GM19438 (cell line): ENCODE measurements around the gene HRK.
"Not testable (repeated sequence)": the region's sequence is repeated elsewhere in the genome, so short reads cannot be mapped to it uniquely, and the experiment has no call there.

ENCODE experiments used
- ATAC-seq: cut with Tn5 transposase; IDR thresholded peaks from one replicate; pipeline ENCODE4 v1.9.1; 2021; ENCODE audit warnings: low read depth; ENCODE audit not compliant: unreplicated experiment

Gene HRK

DNA sequence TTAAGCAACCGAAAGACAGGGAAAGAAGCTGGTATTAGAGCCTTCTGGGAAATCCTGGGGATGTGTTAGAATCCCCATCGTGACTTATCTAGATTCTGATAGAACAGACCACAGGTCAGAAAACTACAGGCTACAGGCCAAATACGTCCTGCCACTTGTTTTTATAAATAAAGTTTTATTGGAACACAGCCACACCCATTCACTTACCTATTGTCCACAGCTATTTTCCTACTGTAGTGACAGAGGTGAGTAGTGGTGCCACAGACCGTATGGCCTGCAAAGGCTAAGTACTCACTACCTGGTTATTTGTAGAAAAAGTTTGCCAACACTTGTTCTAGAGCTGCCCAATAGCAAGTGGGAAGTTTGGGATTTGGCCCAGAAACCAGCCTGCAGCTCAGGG lies 53.8 kb downstream of the HRK start:
- no peak for ATAC-seq

DNA sequence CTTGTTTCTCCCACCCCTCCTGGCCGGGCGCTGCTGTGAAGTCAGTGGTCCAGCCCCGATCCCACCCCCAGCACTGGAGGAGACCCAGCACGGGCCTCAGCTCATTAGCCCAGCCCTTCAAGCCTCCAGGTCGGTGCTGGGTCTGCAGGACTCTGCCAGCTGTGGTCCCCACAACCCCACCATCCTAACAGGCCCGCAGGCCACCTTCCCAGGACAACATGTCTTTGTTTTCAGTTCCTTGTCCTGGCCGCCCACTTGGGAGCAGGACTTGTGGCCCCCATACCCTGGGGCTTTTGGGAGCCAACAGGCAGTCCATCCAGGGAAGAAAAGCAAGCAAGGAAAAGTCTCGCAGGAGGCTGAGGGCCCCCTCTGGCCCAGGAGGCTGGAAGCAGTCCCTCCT lies 60.0 kb downstream of the HRK start:
- no peak for ATAC-seq

DNA sequence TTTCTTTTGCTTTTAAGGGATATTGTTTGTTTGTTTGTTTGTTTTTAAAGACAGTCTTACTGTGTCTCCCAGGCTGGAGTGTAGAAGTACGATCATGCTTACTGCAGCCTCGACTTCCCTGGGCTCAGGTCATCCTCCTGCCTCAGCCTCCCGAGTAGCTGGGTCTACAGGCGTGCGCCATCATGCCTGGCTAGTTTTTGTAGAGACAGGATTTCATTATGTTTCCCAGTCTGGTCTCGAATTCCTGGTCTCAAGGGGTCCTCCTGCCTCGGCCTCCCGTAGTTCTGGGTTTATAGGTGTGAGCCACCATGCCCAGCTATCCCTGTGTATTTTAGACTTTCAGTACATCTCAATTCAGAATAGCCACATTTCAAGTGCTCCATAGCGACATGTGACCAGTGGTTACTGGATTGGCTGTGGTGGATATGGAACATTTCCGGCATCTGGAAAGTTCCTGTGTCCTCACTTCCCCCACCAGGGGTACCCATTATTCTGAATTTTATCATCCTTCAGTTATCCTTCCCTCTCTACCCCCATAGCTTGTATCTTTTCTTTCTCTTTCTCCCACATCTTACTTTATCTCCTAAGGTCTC lies 61.1 kb downstream of the HRK start:
- ATAC-seq, result no peak

DNA sequence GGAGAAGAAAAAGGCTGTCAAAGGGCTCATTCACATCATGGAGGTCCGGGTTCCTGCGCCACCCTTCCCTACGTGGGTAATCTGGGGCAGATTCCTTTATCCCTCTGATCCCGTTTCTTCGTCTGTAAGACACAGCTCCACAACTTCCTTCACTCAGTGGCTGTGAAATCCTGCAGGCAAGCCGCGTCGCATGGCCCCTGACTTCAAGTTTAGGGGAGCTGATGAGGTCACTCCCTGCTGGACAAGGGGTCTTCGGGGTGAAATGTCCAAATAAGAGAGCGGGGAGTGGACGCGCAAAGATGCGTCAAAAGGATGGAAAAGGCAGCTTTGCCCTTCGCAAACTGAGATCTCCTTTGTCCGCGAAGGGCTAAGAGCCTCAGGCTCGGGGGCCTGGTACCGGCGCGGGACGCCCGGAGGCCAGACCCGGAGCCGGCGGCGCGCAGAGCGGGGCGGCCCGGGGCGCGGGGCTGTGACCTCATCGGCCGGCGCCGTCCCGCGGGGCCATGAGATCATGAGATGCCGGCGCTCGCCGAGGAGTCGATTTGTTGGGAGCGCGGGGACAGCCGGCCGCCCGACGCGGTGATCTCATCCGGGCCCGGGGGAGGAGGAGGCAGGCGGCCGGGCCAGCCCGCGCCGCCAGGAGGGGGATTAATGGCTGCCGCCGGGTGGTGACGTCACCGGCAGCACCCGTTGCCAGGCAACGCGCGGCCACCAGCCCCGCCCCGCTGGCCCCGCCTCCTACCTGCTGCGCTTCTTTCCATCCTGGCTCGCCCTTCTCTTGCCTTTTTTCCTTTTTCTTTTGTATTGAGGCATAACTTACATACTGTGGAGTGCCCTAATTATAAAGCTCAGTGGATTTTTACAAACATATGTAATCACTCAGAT lies 62.1 kb downstream of the HRK start:
- peak; percentile 89 for ATAC-seq

DNA sequence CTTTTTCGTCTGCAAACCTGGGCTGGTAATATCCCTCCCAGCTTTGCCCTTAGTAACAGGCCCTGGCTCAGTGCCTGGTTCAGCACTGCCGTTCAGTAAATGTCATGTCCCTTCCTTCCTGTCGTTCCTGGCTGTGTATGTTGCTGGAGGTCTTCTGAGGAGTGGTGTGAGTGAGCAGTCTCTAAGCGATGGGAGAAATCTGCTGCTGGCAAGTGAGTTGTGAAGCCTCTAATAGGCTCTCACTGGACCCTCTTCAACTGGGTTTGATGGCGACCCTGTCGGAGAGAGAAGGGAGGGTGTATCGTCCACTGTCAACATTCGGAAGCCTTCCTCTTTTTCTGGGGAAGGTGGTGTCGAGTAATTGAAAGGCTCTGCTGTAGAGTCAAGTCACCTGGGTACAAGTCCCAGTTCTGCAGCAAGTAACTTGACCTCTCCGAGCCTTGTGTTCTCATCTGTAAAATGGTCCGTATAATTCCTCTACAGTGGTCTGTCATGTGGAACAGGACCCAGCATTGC lies 62.8 kb downstream of the HRK start:
- ATAC-seq, result no peak

DNA sequence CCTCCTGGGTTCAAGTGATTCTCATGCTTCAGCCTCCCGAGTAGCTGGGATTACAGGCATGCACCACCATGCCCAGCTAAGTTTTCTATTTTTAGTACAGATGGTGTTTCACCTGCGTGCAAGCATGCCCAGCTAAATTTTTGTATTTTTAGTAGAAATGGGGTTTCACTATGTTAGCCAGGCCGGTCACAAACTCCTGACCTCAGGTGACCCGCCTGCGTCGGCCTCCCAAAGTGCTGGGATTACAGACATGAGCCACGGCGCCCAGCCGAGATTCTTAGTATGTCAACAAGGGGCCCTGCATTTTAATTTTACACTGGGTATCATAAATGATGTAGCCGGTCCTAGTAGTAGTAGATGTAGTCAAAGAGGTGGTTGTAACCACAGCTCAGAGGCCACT lies 66.5 kb downstream of the HRK start:
- not testable (repeated sequence) for ATAC-seq

DNA sequence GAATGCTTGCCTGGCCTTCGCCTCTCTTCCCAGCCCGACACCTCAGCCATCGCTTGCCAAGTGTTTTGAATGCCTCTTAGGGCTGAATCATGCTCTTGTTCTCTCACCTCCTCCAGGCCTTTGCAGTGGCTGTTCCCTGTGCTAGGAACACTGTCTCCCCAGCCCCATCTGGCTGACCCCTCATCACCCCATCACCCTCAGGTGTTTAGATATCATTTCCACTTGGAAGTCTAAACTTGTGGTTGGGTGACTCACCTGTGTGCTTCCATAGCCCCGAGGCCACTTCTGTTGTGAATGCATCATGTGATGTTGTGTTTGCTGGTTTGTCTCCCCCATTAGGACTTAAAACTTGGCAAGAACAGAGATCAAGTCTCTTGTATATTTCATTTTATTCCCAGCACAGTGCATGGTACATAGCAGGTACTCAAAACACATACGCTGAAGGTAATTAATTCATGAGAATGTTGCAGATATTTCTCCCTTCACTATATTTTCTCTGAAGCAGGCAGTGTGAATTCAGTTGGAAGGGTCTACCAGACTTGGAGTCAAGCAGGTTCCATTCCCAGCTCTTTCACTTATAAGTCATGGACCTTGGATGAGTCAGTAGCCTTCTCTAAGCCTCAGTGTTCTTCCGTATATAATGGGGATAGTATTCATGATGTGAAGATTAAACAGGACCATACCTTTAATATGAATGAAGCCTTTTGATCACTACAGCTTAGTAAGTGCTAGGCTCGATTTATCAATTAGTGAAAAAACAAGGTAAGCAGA lies 67.8 kb downstream of the HRK start:
- no peak for ATAC-seq

DNA sequence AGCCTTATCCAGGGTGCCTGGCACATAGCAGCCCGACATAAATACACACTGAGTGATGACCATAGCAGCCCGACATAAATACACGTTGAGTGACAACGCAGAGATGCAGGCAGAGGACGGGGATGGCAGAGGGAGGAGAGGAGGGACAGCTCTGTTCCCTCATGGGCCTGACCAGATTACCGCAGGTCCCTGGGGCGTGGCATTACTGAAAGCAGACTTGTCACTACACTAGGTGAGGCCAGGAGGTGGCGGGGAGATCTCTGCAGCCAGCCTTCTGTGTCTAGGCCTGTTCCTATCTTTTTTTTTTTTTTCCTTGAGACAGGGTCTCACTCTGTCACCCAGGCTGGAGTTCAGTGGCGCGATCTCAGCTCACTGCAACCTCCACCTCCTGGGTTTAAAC lies 69.0 kb downstream of the HRK start:
- no peak for ATAC-seq

DNA sequence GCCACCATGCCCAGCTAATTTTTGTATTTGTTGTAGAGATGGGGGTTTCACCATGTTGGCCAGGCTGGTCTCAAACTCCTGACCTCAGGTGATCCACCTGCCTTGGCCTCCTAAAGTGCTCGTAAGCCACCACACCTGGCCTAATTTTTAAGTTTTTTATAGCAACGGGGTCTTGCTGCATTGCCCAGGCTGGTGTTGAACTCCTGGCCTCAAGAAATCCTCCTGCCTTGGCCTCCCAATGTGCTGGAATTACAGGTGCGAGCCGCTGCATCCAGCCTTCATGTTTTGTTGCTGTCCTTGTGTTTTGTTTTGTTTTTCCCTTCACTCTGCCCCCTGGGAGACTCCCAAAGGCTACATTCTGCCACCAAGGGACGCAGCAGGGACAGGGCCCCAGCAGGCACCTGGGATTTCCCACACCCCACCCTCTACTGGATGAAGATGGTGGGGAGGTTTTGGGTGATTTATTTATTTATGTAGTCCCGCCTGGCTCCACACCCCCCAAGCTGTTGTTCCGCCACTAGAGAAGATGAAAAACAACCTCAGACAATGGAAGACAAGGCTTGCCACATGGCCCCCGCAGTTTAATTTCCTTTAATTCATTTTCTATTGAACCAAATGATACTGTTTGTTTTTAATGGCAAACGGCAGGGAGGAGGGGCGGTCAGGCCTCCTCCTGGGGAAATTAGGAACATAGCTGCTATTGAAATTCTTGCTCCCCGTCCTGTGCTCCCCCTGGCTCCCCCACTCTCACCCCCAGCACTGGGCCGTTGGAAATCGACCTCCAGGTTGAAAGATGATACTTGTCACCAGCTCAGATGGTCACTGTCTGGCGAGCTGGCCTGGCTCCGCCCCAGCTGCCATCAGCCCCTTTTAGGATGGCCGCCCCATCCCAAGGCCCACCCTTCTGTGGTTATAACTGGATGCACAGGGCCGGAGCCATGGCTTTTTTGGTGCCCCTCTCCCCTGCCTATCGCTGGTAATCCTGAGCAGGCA lies 72.8 kb downstream of the HRK start:
- ATAC-seq, result no peak

DNA sequence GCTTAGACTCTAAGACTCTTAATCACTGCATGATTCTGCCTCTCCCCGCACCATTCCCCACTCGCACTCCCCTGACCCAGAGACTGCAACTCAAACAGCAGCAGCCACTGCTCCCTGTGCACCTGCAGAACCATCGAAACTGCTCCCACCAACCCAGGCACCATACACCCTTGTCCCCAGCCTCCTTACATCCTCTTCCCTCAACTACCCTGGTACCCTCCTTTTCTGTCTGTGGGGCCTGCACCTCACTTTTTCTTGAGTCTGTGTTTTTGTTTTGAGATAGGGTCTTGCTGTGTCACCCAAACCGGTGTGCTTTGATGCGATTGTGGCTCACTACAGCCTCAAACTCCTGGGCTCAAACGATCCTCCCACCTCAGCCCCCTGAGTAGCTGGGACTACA lies 73.7 kb downstream of the HRK start:
- ATAC-seq, result no peak

DNA sequence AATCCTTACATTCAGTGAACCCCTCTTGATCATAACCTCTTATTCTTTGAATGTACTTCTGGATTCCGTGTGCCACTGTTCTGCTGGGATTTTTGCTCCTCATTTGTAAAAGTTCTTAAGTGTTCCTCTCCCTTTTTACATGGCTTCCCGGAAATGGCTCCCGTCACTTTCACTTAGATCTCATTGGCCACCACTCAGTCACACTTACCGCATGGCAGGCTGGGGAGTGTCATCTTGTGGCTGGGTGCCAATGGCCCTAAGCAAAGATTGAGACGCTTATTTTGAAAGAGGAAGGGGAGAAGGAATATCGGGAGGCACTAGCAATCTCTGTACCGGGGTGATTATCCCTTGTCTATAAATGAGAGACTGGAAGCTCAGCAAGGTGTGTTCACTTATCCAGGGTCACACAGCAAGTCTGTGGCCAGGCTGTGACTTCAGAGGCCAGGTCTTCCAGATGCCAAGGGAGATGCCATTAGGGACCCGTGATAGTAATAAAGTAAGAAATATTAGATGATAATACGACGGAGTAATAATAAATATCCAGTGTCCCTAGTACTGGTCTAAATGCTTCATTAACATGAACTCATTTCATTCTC lies 74.3 kb downstream of the HRK start:
- ATAC-seq, result no peak
